Keratinocyte (primary cell): ENCODE results near the gene DYDC1. TPM values are rescaled to one million over a fixed set of nuclear protein-coding genes. Genes with fewer than 3 reads are reported as not detected.

Experiments used
- DNase-seq: peaks from one replicate; pipeline ENCODE4 v3.0.0-alpha.2; 2011; ENCODE audit warnings: low read depth, missing footprints, low spot score
- FAIRE-seq: peaks from 2 replicates; lab custom pipeline; 2011; peaks lifted over from hg19 to GRCh38; lab: Jason Lieb, UNC
- H2AFZ ChIP-seq: 2 replicates; pipeline ENCODE4 v1.6.0; 2012; ENCODE audit warnings: low read length, control low read depth, inconsistent platforms; ENCODE audit not compliant: control insufficient read depth
- H3K27ac ChIP-seq: 2 replicates; pipeline ENCODE4 v1.5.1; 2011; ENCODE audit warnings: low read length; ENCODE audit not compliant: control insufficient read depth, insufficient read depth
- H3K27me3 ChIP-seq: 3 replicates; pipeline ENCODE4 v1.6.0; 2011; ENCODE audit warnings: low read length; ENCODE audit not compliant: control insufficient read depth, insufficient read depth; ENCODE audit errors: extremely low read depth
- H3K36me3 ChIP-seq, 2 experiments: 2 replicates in 1 of 2; 3 replicates in 1 of 2; pipeline ENCODE4 v1.5.1; 2011; ENCODE audit warnings: low read length in 2 of 2, mild to moderate bottlenecking in 1 of 2; ENCODE audit not compliant: control insufficient read depth in 2 of 2, insufficient read depth in 2 of 2; ENCODE audit errors: extremely low read depth in 1 of 2
- H3K4me1 ChIP-seq: 3 replicates; pipeline ENCODE4 v1.5.1; 2011; ENCODE audit warnings: low read length; ENCODE audit not compliant: control insufficient read depth, insufficient read depth; ENCODE audit errors: extremely low read depth
- H3K4me2 ChIP-seq: 3 replicates; pipeline ENCODE4 v1.6.0; 2011; ENCODE audit warnings: low read depth, low read length; ENCODE audit not compliant: control insufficient read depth, insufficient read depth; ENCODE audit errors: extremely low read depth
- H3K4me3 ChIP-seq, 3 experiments: fragments of 200-600 bp in 1 of 3; sonication (generic) in 1 of 3; 2 replicates in 2 of 3; 3 replicates in 1 of 3; pipeline ENCODE4 v1.5.1; 2011 to 2016; ENCODE audit warnings: low read length in 3 of 3, mild to moderate bottlenecking in 3 of 3, control low read depth in 2 of 3, inconsistent platforms in 1 of 3, low read depth in 1 of 3, mixed read lengths in 1 of 3, mixed run types in 1 of 3, moderate library complexity in 1 of 3; ENCODE audit not compliant: control insufficient read depth in 2 of 3, insufficient read depth in 2 of 3; ENCODE audit errors: extremely low read depth in 1 of 3
- H3K79me2 ChIP-seq: 2 replicates; pipeline ENCODE4 v1.6.0; 2012; ENCODE audit warnings: low read length; ENCODE audit not compliant: control insufficient read depth, insufficient read depth
- H3K9ac ChIP-seq: 3 replicates; pipeline ENCODE4 v1.6.0; 2011; ENCODE audit warnings: low read length; ENCODE audit not compliant: control insufficient read depth, insufficient read depth; ENCODE audit errors: extremely low read depth
- H3K9me1 ChIP-seq: 3 replicates; pipeline ENCODE4 v1.6.0; 2011; ENCODE audit warnings: low read length; ENCODE audit not compliant: control insufficient read depth, insufficient read depth; ENCODE audit errors: extremely low read depth
- H3K9me3 ChIP-seq: 2 replicates; pipeline ENCODE4 v1.5.1; 2012; ENCODE audit warnings: low read depth, low read length; ENCODE audit not compliant: control insufficient read depth
- H4K20me1 ChIP-seq: 3 replicates; pipeline ENCODE4 v1.6.0; 2011; ENCODE audit warnings: low read length; ENCODE audit not compliant: control insufficient read depth, insufficient read depth; ENCODE audit errors: extremely low read depth
- EZH2 ChIP-seq: IDR thresholded peaks from one replicate; pipeline ENCODE4 v1.6.1; 2012; ENCODE audit warnings: inconsistent platforms, mild to moderate bottlenecking, low read length, moderate library complexity
- dilution Hi-C: fragments of 300-500 bp; cut with MboI; formaldehyde crosslinking; loops from one replicate; pipeline ENCODE4 v1.7.0; 2020; ENCODE audit warnings: low sequenced_read_pairs; ENCODE audit not compliant: extremely low pct_ligation_motif_present
- polyA plus RNA-seq, 5 experiments: library from polyadenylated mRNA; depleted of rRNA in 3 of 5; stranded (reverse) in 3 of 5; stranded (forward) in 1 of 5; unstranded in 1 of 5; fragments of >200 nt; gene quantifications; 1 replicate in 1 of 5; 2 replicates in 3 of 5; 3 replicates in 1 of 5; pipeline versions ENCODE4 v1.2.1 to v1.2.3, GENCODE V29; 2011 to 2012; ENCODE audit warnings: missing spikeins in 2 of 5, low read depth in 1 of 5, low replicate concordance in 1 of 5
- TF ChIP-seq, protein P1 (sequence below), 3 experiments: IDR thresholded peaks in 1 of 3; conservative IDR thresholded peaks in 1 of 3; optimal IDR thresholded peaks in 1 of 3; 2 replicates in 2 of 3; 3 replicates in 1 of 3; pipeline versions ENCODE3 to v1.5.1; 2011; ENCODE audit warnings: low read length in 3 of 3, mild to moderate bottlenecking in 3 of 3, moderate library complexity in 2 of 3, control low read depth in 1 of 3, inconsistent platforms in 1 of 3; ENCODE audit not compliant: insufficient read depth in 2 of 3; ENCODE audit errors: extremely low read depth in 1 of 3

Gene DYDC1
- polyA plus RNA-seq, 1 donor (not counting 4 experiments of a cell fraction or from before 2014, with no cell fraction given): not detected

GRCh38 chr10:80289451-80290287 is 66.9 kb downstream of the DYDC1 start, which contains the start of gene MAT1A:
MAT1A (minus strand) TSS chr10:80289658; CDS start chr10:80289423, 235 bp downstream.
- Histone ChIP-seq H3K9ac (no peak within 1 kb of the TSS), H3K27me3 (peaks cover 3% of the 10 kb centered on the region), H3K79me2 (no peaks in the 10 kb centered on the region), H4K20me1 (no peaks in the 10 kb centered on the region), H3K36me3 (no peaks in the 10 kb centered on the region), H3K27ac (no peak within 1 kb of the TSS), H3K9me3 (no peaks in the 10 kb centered on the region), H3K4me2 (peak within 1 kb of the TSS; percentile 43), H2AFZ (peak within 1 kb of the TSS; percentile 70), H3K4me1 (peaks cover 4% of the 10 kb centered on the region), H3K4me3 (no peak within 1 kb of the TSS), H3K9me1 (no peaks in the 10 kb centered on the region)
- no peak for TF ChIP-seq EZH2
- TF ChIP-seq, protein P1, sequence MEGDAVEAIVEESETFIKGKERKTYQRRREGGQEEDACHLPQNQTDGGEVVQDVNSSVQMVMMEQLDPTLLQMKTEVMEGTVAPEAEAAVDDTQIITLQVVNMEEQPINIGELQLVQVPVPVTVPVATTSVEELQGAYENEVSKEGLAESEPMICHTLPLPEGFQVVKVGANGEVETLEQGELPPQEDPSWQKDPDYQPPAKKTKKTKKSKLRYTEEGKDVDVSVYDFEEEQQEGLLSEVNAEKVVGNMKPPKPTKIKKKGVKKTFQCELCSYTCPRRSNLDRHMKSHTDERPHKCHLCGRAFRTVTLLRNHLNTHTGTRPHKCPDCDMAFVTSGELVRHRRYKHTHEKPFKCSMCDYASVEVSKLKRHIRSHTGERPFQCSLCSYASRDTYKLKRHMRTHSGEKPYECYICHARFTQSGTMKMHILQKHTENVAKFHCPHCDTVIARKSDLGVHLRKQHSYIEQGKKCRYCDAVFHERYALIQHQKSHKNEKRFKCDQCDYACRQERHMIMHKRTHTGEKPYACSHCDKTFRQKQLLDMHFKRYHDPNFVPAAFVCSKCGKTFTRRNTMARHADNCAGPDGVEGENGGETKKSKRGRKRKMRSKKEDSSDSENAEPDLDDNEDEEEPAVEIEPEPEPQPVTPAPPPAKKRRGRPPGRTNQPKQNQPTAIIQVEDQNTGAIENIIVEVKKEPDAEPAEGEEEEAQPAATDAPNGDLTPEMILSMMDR (optimal IDR thresholded peaks at IDR 0.05 in 1 of 3, IDR thresholded peaks at IDR 0.05 in 1 of 3, conservative IDR thresholded peaks at IDR 0.05 in 1 of 3; ENCODE audit: extremely low read depth in 1 of 3, insufficient read depth in 2 of 3, low read length in 3 of 3): peak; percentile 23 to 40 (median 34)
- DNase-seq (no peak), FAIRE-seq (peak; percentile 51)
- dilution Hi-C loops: no loop called here

DNA sequence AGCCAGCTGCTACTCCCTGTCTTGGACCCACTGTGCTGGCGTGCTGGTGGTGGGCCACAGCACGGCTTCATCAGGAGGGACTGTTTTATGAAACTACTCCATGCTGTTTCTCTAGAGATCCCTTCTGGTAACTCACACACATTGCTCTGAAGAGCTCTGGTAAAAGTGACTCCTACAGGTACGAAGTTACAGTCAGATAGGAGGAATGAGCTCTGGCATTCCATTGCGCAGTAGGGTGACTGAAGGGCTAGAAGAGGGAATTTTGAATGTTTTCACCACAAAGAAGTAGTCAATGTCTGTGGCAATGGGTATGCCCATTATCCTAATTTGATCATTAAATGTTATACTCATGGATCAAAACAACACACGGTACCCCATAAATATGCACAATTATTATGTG is 67.7 kb downstream of the DYDC1 start:
- Histone ChIP-seq H3K36me3 (no peaks in the 10 kb centered on the region), H3K4me1 (peaks cover 4% of the 10 kb centered on the region), H3K27me3 (peaks cover 3% of the 10 kb centered on the region), H4K20me1 (no peaks in the 10 kb centered on the region), H3K27ac (no peak overlapping the region), H2AFZ (no peak overlapping the region), H3K9ac (no peak overlapping the region), H3K4me2 (no peak overlapping the region), H3K9me1 (no peaks in the 10 kb centered on the region), H3K9me3 (no peaks in the 10 kb centered on the region), H3K79me2 (no peaks in the 10 kb centered on the region), H3K4me3 (no peak overlapping the region)
- TF ChIP-seq EZH2: no peak
- TF ChIP-seq, protein P1 (optimal IDR thresholded peaks at IDR 0.05 in 1 of 3, IDR thresholded peaks at IDR 0.05 in 1 of 3, conservative IDR thresholded peaks at IDR 0.05 in 1 of 3; ENCODE audit: extremely low read depth in 1 of 3, insufficient read depth in 2 of 3, low read length in 3 of 3): no peak
- dilution Hi-C loops: no loop called here
- DNase-seq: no peak
- FAIRE-seq: no peak

Other genes starting within 250 kb of the DYDC1 start
- gene PLAC9, start 224.0 kb downstream of the DYDC1 start, polyA plus RNA-seq: 0.39 to 0.70 TPM in 2 of 3 replicates, not detected in the other
- gene ANXA11, start 151.2 kb downstream of the DYDC1 start, polyA plus RNA-seq: 69.7 to 97.9 TPM (median 93.9 TPM) in 3 replicates
- gene MAT1A, start 67.1 kb downstream of the DYDC1 start, polyA plus RNA-seq: 0.37 to 1.5 TPM (median 0.69 TPM) in 3 replicates
- not detected in 3 replicates for gene DYDC2, start within 50 bp of the DYDC1 start, polyA plus RNA-seq
- 50.2 to 71.6 TPM (median 53.3 TPM) in 3 replicates for gene PRXL2A, start 51.8 kb upstream of the DYDC1 start, polyA plus RNA-seq
- gene TSPAN14, start 97.6 kb upstream of the DYDC1 start, polyA plus RNA-seq: 71.1 to 191 TPM (median 87.0 TPM) in 3 replicates
- gene SH2D4B, start 181.1 kb upstream of the DYDC1 start, polyA plus RNA-seq: 0.03 to 0.42 TPM (median 0.22 TPM) in 3 replicates